Measurements from ENCODE around the gene TTC8. TPM values are rescaled to one million over a fixed set of nuclear protein-coding genes. Genes with fewer than 3 reads are reported as not detected.

Gene TTC8
- total and polyA plus RNA-seq, 2 donors (not counting 1 experiment from before 2014, with no cell fraction given) = 31.2 to 44.2 TPM

- no peak for TF ChIP-seq EZH2 (IDR thresholded peaks at IDR 0.05; ENCODE audit: low read length, missing control alignments)
- TF ChIP-seq CTCF (conservative IDR thresholded peaks at IDR 0.05 in 1 of 2, IDR thresholded peaks at IDR 0.05 in 1 of 2; ENCODE audit: low read depth in 1 of 2, low read length in 2 of 2) = no peak
- Histone ChIP-seq H3K79me2 (ENCODE audit: control insufficient read depth, insufficient read depth, low read length) (peaks cover 23% of the 10 kb centered on the region), H2AFZ (ENCODE audit: low read length) (peak overlapping the region; percentile 95), H3K9me3 (ENCODE audit: control insufficient read depth, insufficient read depth, low read depth, low read length) (no peaks in the 10 kb centered on the region), H3K36me3 (ENCODE audit: control insufficient read depth, insufficient read depth, low read length) (no peaks in the 10 kb centered on the region), H3K4me1 (ENCODE audit: control insufficient read depth, extremely low read depth, insufficient read depth, low read length) (peaks cover 6% of the 10 kb centered on the region), H3K4me2 (ENCODE audit: extremely low read depth, insufficient read depth, low read length) (peak overlapping the region; percentile 90), H3K27ac (ENCODE audit: insufficient read depth, low read length) (peak overlapping the region; percentile 94), H3K27me3 (ENCODE audit: control insufficient read depth, insufficient read depth, low read length) (no peaks in the 10 kb centered on the region), H3K9ac (ENCODE audit: insufficient read depth, low read length) (peak overlapping the region; percentile 86), H4K20me1 (ENCODE audit: control insufficient read depth, extremely low read depth, insufficient read depth, low read length) (no peaks in the 10 kb centered on the region), H3K4me3 (replicated peaks in 1 of 4; ENCODE audit: control extremely low read depth in 1 of 4, insufficient read depth in 1 of 4, low read depth in 3 of 4, low read length in 4 of 4) (peak overlapping the region; percentile 75 to 86 (median 80))
- peak in 1 of 2 donors; percentile 45 for DNase-seq (ENCODE audit: low read depth in 2 of 2)
These were observed 617 bp downstream of the TTC8 start for GRCh38 chr14:88825078-88825458.

DNA sequence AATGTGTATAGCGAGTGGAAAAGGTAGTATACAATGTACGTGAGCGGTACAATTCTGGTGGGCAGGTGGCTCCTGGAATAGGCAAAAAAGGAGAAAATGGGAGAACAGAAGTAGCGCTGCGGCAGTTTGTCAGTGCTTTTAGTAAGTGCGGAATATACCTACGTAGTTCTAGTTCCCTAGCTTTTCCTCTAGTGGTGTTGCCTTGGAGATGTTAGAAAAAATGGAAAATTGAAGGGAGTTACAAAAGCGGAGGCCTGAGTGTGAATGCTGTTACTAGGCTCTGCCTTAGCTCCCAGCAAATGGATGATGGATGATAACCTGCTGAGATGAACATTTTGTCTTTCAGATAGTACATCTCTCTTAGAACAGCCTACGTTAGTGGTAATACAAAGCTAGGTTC, 1.1 kb downstream of the TTC8 start:
- no peaks in the 10 kb centered on the region for H3K27me3 ChIP-seq (ENCODE audit: control insufficient read depth, insufficient read depth, low read length)
- no peak overlapping the region for H2AFZ ChIP-seq (ENCODE audit: low read length)
- peak overlapping the region; percentile 94 for H3K27ac ChIP-seq (ENCODE audit: insufficient read depth, low read length)
- H3K79me2 ChIP-seq (ENCODE audit: control insufficient read depth, insufficient read depth, low read length) = peaks cover 25% of the 10 kb centered on the region
- peak overlapping the region; percentile 90 for H3K4me2 ChIP-seq (ENCODE audit: extremely low read depth, insufficient read depth, low read length)
- peak in 1 of 2 donors; percentile 22 for DNase-seq (ENCODE audit: low read depth in 2 of 2)
- no peaks in the 10 kb centered on the region for H4K20me1 ChIP-seq (ENCODE audit: control insufficient read depth, extremely low read depth, insufficient read depth, low read length)
- H3K36me3 ChIP-seq (ENCODE audit: control insufficient read depth, insufficient read depth, low read length) = no peaks in the 10 kb centered on the region
- no peaks in the 10 kb centered on the region for H3K9me3 ChIP-seq (ENCODE audit: control insufficient read depth, insufficient read depth, low read depth, low read length)
- H3K4me1 ChIP-seq (ENCODE audit: control insufficient read depth, extremely low read depth, insufficient read depth, low read length) = peaks cover 6% of the 10 kb centered on the region
- H3K9ac ChIP-seq (ENCODE audit: insufficient read depth, low read length) = no peak overlapping the region
- H3K4me3 ChIP-seq (replicated peaks in 1 of 4; ENCODE audit: control extremely low read depth in 1 of 4, insufficient read depth in 1 of 4, low read depth in 3 of 4, low read length in 4 of 4) = peak overlapping the region; percentile 75 to 86 (median 80)
- TF ChIP-seq EZH2 (IDR thresholded peaks at IDR 0.05; ENCODE audit: low read length, missing control alignments) (no peak), CTCF (conservative IDR thresholded peaks at IDR 0.05 in 1 of 2, IDR thresholded peaks at IDR 0.05 in 1 of 2; ENCODE audit: low read depth in 1 of 2, low read length in 2 of 2) (no peak)

DNA sequence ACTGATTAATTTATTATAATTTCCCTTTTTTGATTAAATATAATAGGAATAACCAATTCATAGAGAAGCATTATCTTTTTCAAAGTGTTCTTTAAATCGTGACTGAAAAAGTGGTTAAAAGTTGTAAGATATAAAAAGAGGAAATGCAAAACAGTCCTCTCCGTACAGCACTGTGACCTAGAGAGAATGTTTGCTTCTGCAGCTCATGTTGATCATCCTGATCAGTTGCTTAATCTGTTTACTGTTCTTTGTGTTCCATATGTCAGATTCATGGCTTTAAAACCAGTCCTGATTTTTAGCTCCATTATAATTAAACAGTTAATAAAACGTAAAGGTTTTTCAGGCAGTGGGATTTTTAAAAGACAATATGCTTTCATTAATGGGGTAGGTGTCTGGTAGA, 4.7 kb downstream of the TTC8 start:
- no peak overlapping the region for H3K4me3 ChIP-seq (replicated peaks in 1 of 4; ENCODE audit: control extremely low read depth in 1 of 4, insufficient read depth in 1 of 4, low read depth in 3 of 4, low read length in 4 of 4)
- H3K4me1 ChIP-seq (ENCODE audit: control insufficient read depth, extremely low read depth, insufficient read depth, low read length) = peaks cover 19% of the 10 kb centered on the region
- peaks cover 45% of the 10 kb centered on the region for H3K79me2 ChIP-seq (ENCODE audit: control insufficient read depth, insufficient read depth, low read length)

More for the DNA sequence above, 4.7 kb downstream of the TTC8 start:
- H4K20me1 ChIP-seq (ENCODE audit: control insufficient read depth, extremely low read depth, insufficient read depth, low read length) = no peaks in the 10 kb centered on the region
- no peaks in the 10 kb centered on the region for H3K36me3 ChIP-seq (ENCODE audit: control insufficient read depth, insufficient read depth, low read length)
- no peaks in the 10 kb centered on the region for H3K27me3 ChIP-seq (ENCODE audit: control insufficient read depth, insufficient read depth, low read length)
- H3K9me3 ChIP-seq (ENCODE audit: control insufficient read depth, insufficient read depth, low read depth, low read length) = no peaks in the 10 kb centered on the region
- no peak for DNase-seq (ENCODE audit: low read depth in 2 of 2)
- peak overlapping the region; percentile 18 for H3K27ac ChIP-seq (ENCODE audit: insufficient read depth, low read length)
- H2AFZ ChIP-seq (ENCODE audit: low read length) = no peak overlapping the region
- no peak overlapping the region for H3K9ac ChIP-seq (ENCODE audit: insufficient read depth, low read length)
- TF ChIP-seq CTCF (conservative IDR thresholded peaks at IDR 0.05 in 1 of 2, IDR thresholded peaks at IDR 0.05 in 1 of 2; ENCODE audit: low read depth in 1 of 2, low read length in 2 of 2) (no peak), EZH2 (IDR thresholded peaks at IDR 0.05; ENCODE audit: low read length, missing control alignments) (no peak)
- H3K4me2 ChIP-seq (ENCODE audit: extremely low read depth, insufficient read depth, low read length) = no peak overlapping the region
